ENCODE data around the gene BCAS1. TPM values are rescaled to one million over a fixed set of nuclear protein-coding genes. Genes with fewer than 3 reads are reported as not detected.

Gene BCAS1
- total RNA-seq, 2 experiments from 2014 or later: 0.16 to 0.19 TPM

DNA sequence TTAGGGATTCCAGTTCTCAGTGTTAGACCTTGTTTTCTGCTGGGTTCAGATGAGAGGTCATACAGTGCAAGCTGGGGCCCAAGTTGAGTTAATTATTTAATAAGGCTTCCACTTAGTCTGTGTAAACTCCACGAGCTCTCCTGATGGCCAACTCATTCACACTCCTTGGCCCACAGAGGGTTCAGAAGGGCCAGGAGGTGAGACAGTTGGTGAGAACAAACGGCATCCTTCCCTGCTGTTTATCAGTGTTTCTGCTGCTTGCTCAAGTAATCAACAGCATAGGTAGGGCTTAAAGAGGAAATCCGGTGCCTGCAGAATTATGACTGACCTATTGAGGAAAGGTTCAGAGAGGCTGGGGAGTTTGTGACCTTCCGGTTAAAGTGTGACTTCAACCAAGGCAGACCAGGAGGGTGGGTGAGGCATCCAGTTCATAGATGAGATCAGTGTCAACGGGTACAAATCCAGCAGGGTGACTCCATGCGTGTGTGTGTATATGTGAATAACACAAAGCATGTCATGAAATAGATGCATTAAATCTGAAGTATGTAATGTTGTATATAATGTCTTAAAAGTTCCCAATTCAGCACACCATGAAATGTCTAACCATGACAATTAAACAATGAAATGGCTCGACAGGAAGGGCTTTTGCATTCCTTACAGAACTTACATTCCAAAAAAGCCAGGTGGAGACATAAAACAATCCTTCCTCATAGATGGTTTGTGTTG is 37.4 kb upstream of the BCAS1 start:
- no TSS peak for BruUV-seq (replicated peaks)

DNA sequence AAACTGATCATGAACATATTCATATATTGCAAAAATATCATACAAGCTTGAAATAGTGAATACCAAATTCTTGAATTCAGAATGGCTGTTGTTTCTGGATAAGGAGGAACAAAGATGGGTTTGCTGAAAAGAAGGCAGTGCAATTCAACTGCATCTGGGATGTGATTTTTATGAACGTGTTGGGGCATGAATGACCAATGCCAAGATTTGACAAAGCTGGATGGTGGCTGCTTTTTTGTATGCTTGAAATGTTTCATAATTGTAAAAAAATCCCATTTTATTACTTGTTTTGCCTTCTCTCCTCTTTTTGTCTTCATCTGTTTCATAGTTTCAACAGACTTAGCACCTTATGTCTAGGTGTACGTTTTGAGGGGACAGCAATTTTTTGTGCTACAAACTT is 36.8 kb upstream of the BCAS1 start:
- no peak for DNase-seq (ENCODE audit: low spot score)
- H3K36me3 ChIP-seq (ENCODE audit: insufficient read depth, low read length): no peaks in the 10 kb centered on the region
- H3K4me3 ChIP-seq (ENCODE audit: low read depth, low read length, poor library complexity, severe bottlenecking): no peak overlapping the region
- H2AFZ ChIP-seq (ENCODE audit: low read length): no peak overlapping the region
- no peak overlapping the region for H3K27ac ChIP-seq (ENCODE audit: low read depth, low read length, poor library complexity, severe bottlenecking)
- H3K4me1 ChIP-seq (ENCODE audit: insufficient read depth, low read length, poor library complexity, severe bottlenecking): no peaks in the 10 kb centered on the region
- no peaks in the 10 kb centered on the region for H3K9me3 ChIP-seq (ENCODE audit: low read length)
- H3K9me2 ChIP-seq (ENCODE audit: insufficient read depth, low read length): no peaks in the 10 kb centered on the region
- H3K4me2 ChIP-seq (ENCODE audit: low read length): no peak overlapping the region
- no peaks in the 10 kb centered on the region for H4K20me1 ChIP-seq (ENCODE audit: insufficient read depth, low read length)
- intact Hi-C loops (cut with micrococcal nuclease; ENCODE audit: unreplicated experiment): no loop called here
- POLR2A ChIA-PET: interaction anchor here (0.6 to 1.3 kb wide), 2 partner anchors 92 to 560 kb away, joined by 4 read pairs; no protein-coding TSS in a partner anchor
- BruUV-seq (replicated peaks): no TSS peak
- H3K79me2 ChIP-seq (ENCODE audit: insufficient read depth, low read depth, low read length): no peaks in the 10 kb centered on the region
- TF ChIP-seq, protein P1, sequence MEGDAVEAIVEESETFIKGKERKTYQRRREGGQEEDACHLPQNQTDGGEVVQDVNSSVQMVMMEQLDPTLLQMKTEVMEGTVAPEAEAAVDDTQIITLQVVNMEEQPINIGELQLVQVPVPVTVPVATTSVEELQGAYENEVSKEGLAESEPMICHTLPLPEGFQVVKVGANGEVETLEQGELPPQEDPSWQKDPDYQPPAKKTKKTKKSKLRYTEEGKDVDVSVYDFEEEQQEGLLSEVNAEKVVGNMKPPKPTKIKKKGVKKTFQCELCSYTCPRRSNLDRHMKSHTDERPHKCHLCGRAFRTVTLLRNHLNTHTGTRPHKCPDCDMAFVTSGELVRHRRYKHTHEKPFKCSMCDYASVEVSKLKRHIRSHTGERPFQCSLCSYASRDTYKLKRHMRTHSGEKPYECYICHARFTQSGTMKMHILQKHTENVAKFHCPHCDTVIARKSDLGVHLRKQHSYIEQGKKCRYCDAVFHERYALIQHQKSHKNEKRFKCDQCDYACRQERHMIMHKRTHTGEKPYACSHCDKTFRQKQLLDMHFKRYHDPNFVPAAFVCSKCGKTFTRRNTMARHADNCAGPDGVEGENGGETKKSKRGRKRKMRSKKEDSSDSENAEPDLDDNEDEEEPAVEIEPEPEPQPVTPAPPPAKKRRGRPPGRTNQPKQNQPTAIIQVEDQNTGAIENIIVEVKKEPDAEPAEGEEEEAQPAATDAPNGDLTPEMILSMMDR (conservative IDR thresholded peaks at IDR 0.05; ENCODE audit: low read length): no peak
- no peak for TF ChIP-seq EZH2phosphoT487 (IDR thresholded peaks at IDR 0.05; ENCODE audit: borderline replicate concordance, low read depth, low read length)
- CTCF ChIA-PET (ENCODE audit: unreplicated experiment): no interaction called here

More for the DNA sequence above, 37.4 kb upstream of the BCAS1 start:
- intact Hi-C loops (cut with micrococcal nuclease; ENCODE audit: unreplicated experiment): no loop called here
- Histone ChIP-seq H3K4me2 (ENCODE audit: low read length) (no peak overlapping the region), H2AFZ (ENCODE audit: low read length) (no peak overlapping the region), H3K4me3 (ENCODE audit: low read depth, low read length, poor library complexity, severe bottlenecking) (no peak overlapping the region), H3K27ac (ENCODE audit: low read depth, low read length, poor library complexity, severe bottlenecking) (no peak overlapping the region), H3K9me2 (ENCODE audit: insufficient read depth, low read length) (no peaks in the 10 kb centered on the region), H3K4me1 (ENCODE audit: insufficient read depth, low read length, poor library complexity, severe bottlenecking) (no peaks in the 10 kb centered on the region), H4K20me1 (ENCODE audit: insufficient read depth, low read length) (no peaks in the 10 kb centered on the region), H3K9me3 (ENCODE audit: low read length) (no peaks in the 10 kb centered on the region), H3K79me2 (ENCODE audit: insufficient read depth, low read depth, low read length) (no peaks in the 10 kb centered on the region), H3K36me3 (ENCODE audit: insufficient read depth, low read length) (no peaks in the 10 kb centered on the region)
- ChIA-PET CTCF (ENCODE audit: unreplicated experiment) (no interaction called here), POLR2A (interaction anchor here (1.3 kb wide), 1 partner anchor 92 kb away, joined by 4 read pairs; no protein-coding TSS in a partner anchor)
- TF ChIP-seq EZH2phosphoT487 (IDR thresholded peaks at IDR 0.05; ENCODE audit: borderline replicate concordance, low read depth, low read length): no peak
- TF ChIP-seq, protein P1 (conservative IDR thresholded peaks at IDR 0.05; ENCODE audit: low read length): no peak
- DNase-seq (ENCODE audit: low spot score): no peak

DNA sequence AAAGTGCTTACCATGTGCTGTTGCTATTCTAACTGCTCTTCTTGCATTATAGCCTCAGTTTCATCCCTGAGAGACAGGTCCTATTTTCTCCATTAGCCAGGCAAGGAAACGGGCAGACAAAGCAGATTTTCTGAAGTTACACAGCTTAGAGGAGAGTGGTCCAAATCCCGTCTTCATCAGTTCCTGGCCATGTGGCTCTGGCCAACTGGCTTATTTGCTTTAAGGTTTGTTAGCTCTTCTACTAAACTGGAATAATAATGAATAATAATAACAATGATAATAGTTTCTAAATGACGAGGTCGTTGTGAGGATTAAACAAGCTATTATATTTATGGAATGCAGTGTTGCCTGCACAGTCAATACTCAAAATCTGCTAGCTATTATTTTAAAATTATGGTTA is 35.8 kb upstream of the BCAS1 start:
- Histone ChIP-seq H3K36me3 (ENCODE audit: insufficient read depth, low read length) (no peaks in the 10 kb centered on the region), H3K79me2 (ENCODE audit: insufficient read depth, low read depth, low read length) (no peaks in the 10 kb centered on the region), H3K9me2 (ENCODE audit: insufficient read depth, low read length) (no peaks in the 10 kb centered on the region), H3K27ac (ENCODE audit: low read depth, low read length, poor library complexity, severe bottlenecking) (no peak overlapping the region), H4K20me1 (ENCODE audit: insufficient read depth, low read length) (no peaks in the 10 kb centered on the region), H3K4me3 (ENCODE audit: low read depth, low read length, poor library complexity, severe bottlenecking) (no peak overlapping the region), H3K4me1 (ENCODE audit: insufficient read depth, low read length, poor library complexity, severe bottlenecking) (no peaks in the 10 kb centered on the region), H2AFZ (ENCODE audit: low read length) (no peak overlapping the region), H3K9me3 (ENCODE audit: low read length) (no peaks in the 10 kb centered on the region), H3K4me2 (ENCODE audit: low read length) (no peak overlapping the region)
- TF ChIP-seq EZH2phosphoT487 (IDR thresholded peaks at IDR 0.05; ENCODE audit: borderline replicate concordance, low read depth, low read length): no peak
- TF ChIP-seq, protein P1 (conservative IDR thresholded peaks at IDR 0.05; ENCODE audit: low read length): no peak
- DNase-seq (ENCODE audit: low spot score): no peak
- BruUV-seq (replicated peaks): no TSS peak
- POLR2A ChIA-PET: interaction anchor here (0.6 to 1.0 kb wide), 5 partner anchors 8 to 1847 kb away, joined by 3 to 4 read pairs (median 3); no protein-coding TSS in a partner anchor
- CTCF ChIA-PET (ENCODE audit: unreplicated experiment): interaction anchor here (1.7 kb wide), 1 partner anchor 91 kb away, joined by 5 read pairs; no protein-coding TSS in a partner anchor
- intact Hi-C loops (cut with micrococcal nuclease; ENCODE audit: unreplicated experiment): no loop called here
